Fibroblast of peridontal ligament (primary cell): ENCODE data around the gene NUDT8.
"Not testable (repeated sequence)": the region's sequence is repeated elsewhere in the genome, so short reads cannot be mapped to it uniquely, and the experiment has no call there.

Source experiments
- DNase-seq: peaks from one replicate; pipeline ENCODE4 v3.0.0-alpha.2; 2010; ENCODE audit errors: extremely low read depth

Gene NUDT8

GRCh38 chr11:67660752-67661151 lies 31.0 kb upstream of the NUDT8 start:
- DNase-seq, result not testable (repeated sequence)

- not testable (repeated sequence) for DNase-seq
These were observed 30.0 kb upstream of the NUDT8 start for GRCh38 chr11:67659651-67660165.

- no peak for DNase-seq
These were observed 27.6 kb upstream of the NUDT8 start for GRCh38 chr11:67657300-67657699.

- DNase-seq, result no peak
These were observed 26.7 kb upstream of the NUDT8 start for GRCh38 chr11:67656278-67656922.

GRCh38 chr11:67654225-67654624 lies 24.5 kb upstream of the NUDT8 start:
- no peak for DNase-seq

DNA sequence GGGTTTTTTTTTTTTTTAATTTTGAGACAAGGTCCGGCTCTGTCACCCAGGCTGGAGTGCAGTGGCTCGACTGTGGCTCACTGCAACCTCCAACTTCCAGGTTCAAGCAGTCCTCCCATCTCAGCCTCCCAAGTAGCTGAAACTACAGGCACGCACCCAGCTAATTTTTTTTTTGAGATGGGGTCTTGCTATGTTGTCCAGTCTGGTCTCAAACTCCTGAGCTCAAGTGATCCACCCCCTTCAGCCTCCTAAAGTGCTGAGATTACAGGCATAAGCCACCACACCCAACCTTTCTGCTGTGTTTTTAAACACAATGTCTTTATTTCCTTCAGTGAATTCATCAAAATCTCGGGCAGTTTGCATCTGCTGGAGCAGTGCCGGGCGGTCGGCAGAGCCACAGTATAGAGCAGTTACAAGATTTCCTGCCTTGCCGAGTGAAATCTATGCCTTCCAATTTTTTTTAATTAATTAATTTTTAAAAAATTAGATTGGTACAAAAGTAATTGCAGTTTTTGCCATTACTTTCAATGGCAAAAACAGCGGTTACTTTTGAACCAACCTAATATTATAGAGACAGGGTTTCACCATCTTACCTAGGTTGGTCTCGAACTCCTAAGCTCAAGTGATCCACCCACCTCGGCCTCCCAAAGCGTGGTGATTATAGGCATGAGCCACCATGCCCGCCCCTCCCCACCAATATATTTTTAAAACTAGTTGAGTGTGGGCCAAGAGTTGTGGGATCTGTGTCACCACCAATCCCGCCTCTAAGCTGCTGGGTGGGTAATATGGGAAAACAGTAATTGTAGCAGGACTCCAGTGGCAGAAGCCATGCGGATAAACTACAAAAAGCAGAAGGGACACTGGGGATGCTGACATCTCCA lies 23.5 kb upstream of the NUDT8 start:
- DNase-seq, result no peak

GRCh38 chr11:67651976-67652781 lies 22.4 kb upstream of the NUDT8 start:
- DNase-seq, result no peak

DNA sequence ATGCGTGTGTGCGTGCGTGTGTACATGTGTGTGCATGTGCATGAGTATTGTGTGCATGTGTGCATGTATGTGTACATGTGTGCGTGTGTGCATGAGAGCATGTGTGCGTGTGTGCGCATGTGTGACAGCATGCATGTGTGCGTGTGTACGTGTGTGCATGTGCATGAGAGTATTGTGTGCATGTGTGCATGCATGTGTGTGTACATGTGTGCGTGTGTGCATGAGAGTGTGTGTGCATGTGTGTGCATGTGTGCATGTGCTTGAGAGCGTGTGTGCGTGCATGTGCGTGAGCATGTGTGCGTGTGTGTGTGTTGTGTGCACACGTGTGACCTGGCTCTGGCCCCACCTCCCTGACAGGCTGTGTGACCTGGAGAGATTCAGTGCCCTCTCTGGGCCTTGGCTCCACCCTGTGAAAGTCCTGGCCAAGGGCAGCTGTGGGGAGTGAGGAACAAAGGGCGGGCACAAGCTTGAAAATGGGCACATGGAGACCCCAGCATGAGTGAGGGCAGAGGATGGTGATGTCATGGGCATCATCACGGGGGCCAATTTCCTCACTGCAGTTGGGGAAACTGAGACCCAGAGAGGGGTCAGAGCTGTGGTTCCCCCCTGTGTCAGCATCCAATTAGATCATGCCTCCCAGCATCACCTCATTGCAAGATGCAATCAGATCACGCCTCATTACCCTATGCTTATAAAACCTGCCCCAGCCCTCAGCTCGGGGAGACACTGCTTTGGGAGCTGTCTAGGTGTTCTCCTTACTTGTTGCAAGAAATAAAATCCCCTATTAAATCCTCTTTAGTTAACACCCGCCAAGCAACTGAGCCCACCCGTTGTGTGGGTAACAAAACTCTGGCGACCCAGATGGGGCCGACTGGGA lies 20.1 kb upstream of the NUDT8 start:
- no peak for DNase-seq

- DNase-seq, result no peak
These were observed 19.3 kb upstream of the NUDT8 start for GRCh38 chr11:67648796-67649613.

DNA sequence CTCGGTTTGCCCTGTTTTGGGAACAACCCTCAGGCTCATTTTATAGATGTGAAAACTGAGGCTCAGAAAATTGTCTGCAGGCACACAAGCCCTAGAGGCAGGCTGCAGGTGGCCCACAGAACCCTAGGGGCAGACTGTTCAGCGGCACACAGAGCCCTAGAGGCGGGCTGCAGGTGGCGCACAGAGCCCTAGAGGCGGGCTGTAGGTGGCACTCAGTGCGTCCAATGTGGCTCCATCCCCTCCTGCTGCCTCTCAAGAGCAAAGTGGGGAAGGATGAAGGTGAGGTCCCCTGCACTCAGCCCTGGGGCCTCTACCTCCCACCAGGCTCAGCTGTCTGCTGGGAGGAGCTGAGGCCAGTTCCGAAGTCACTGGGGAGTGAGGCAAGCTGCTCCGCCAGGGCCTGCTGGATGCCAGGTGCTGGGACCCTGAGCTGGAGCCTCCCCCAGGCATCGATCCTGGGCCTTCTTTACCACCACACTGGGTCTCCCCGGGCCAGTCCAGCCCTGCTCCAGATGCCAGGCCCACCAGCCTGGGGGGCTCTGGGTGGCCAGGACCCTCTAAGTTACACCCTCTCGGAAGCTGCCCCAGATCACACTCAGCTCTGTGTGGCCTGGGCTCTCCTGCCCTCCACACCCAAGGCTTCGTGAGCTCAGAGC lies 18.5 kb upstream of the NUDT8 start:
- no peak for DNase-seq

DNA sequence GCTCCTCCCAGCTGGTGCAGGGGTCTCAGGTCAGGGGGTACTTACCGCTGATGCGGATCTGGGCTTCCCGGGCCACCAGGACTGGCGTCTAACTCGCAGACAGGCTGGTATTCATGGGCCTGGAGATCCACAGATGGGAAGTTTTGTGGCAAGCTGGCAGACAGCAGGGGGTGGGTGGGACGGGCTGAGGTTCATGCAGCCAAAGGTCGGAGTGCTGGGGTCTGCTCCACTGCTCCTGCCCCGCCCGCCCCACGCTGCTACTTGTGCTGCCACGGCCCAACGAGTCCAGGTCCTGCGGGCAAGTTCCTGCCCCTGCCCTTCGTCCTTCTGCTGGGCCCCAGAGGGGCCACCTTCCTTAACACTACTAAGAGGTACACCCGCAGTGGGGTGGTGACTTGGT lies 17.7 kb upstream of the NUDT8 start:
- DNase-seq, result no peak

- no peak for DNase-seq
These were observed 17.0 kb upstream of the NUDT8 start for GRCh38 chr11:67646535-67647336.

DNA sequence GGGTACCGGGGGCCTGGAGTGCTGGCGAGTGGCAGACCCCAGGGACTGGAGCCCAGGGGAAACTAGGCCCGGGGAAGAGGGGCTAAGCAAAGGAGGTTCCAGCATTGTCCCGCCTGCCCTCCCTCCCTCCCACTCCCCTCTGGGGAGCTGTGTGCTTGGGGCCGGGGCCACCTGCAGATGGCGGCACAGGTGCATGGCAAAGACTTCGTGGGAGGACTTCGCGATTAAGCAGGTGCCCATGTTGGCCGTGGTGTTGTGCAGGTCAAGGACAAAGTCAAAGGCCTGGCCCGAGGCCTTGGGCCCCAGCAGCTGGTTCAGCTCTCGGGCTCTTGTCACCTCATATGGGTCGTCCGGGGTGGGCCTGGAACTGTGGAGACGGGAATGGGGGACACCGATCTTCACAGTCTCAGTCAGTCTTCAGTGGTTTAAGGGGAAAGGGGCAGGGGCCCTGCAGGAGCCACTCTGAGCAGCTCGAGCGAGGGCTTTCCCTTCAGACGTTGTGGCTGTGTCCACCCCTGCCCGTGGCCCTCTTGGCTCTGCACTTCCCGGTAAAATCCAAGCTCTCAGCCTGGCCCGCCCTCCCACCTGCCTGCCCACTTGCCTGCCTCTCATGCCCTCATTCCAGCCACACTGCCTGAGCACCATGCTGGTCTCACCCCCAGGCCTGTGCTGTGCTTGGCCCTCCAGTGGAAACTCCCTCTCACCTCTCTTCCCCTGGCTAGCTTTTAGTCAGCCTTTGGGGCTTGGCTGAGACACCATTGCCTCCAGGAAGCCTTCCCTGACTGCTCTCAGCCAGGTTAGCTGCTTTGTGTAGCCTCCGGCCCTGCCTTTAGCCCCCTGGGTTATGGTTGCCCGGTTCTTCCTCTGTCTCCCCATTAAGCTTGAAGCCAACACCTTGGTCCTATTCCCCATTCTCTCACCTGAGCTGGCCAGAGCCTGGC lies 16.1 kb upstream of the NUDT8 start:
- no peak for DNase-seq

GRCh38 chr11:67644472-67645418 lies 15.0 kb upstream of the NUDT8 start:
- DNase-seq, result no peak

DNA sequence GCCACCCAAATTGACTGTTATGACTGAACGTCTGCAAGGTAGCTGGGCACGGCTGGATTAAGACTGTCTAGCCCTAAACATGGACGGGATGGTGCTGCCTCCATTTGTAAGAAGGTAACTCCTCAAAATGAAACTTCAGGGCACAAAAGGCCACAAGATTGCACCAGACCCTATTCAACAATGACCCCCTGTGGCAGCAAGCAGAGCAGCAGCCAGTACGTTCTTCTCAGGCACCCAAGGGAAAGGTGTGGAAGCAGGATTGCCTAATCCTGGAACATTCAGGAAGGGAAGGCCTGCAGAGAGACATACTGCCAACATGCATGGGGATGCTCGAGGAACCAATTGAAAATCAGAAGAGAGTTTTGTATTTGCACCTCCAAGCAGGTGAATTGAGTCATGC lies 14.3 kb upstream of the NUDT8 start:
- no peak for DNase-seq
